ENCODE measurements around the gene STIM1. TPM values are rescaled to one million over a fixed set of nuclear protein-coding genes. Genes with fewer than 3 reads are reported as not detected.

The STIM1 gene
- total and polyA plus RNA-seq, 2 experiments from 2014 or later: 16.1 to 60.0 TPM

DNA sequence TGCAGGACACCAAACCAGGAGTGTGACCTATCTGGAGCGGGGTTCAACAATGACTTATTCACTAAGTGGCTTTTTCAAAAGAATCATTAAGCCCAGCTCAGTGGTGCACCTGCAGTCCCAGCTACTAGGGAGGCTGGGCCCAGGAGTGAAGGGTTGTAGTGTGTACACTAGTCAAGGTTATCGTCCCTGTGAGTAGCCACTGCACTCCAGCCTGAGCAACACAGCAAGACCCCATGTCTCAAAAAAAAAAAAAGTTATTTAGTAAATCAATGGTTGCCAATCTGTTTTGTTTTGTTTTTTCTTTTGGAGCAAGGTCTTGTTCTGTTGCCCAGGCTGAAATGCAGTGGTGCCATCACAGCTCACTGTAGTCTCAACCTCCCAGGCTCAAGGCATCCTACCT, 22.6 kb upstream of the STIM1 start:
- Histone ChIP-seq H3K4me1 (ENCODE audit: low read depth) (peaks cover 17% of the 10 kb centered on the region), H3K27me3 (no peaks in the 10 kb centered on the region), H3K4me3 (no peak overlapping the region), H3K27ac (no peak overlapping the region), H3K9me3 (ENCODE audit: low read depth) (no peaks in the 10 kb centered on the region), H3K36me3 (no peaks in the 10 kb centered on the region)
- DNase-seq (ENCODE audit: low read depth in 1 of 2, low spot score in 1 of 2): no peak
- TF ChIP-seq, protein P1, sequence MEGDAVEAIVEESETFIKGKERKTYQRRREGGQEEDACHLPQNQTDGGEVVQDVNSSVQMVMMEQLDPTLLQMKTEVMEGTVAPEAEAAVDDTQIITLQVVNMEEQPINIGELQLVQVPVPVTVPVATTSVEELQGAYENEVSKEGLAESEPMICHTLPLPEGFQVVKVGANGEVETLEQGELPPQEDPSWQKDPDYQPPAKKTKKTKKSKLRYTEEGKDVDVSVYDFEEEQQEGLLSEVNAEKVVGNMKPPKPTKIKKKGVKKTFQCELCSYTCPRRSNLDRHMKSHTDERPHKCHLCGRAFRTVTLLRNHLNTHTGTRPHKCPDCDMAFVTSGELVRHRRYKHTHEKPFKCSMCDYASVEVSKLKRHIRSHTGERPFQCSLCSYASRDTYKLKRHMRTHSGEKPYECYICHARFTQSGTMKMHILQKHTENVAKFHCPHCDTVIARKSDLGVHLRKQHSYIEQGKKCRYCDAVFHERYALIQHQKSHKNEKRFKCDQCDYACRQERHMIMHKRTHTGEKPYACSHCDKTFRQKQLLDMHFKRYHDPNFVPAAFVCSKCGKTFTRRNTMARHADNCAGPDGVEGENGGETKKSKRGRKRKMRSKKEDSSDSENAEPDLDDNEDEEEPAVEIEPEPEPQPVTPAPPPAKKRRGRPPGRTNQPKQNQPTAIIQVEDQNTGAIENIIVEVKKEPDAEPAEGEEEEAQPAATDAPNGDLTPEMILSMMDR (IDR thresholded peaks at IDR 0.05; ENCODE audit: low read depth, low read length): no peak

DNA sequence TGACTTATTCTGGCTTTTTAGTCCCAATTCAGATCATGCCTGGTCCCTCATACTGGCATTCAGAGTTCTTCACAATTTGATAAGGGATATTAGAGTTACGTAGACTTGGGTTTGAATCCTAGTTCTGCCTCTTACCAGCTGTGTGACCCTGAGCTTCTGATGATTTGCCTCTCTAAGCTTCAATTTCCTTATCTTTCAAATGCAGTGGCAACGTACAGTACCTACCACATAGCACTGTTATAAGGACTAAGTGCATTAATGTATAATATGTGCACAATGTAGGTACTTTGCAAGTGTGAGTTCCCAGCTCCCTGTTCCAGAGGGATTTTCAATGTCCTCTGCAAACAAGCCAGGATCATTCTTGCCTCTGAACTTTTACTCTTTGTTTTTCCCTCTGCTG, 22.0 kb upstream of the STIM1 start:
- no peaks in the 10 kb centered on the region for H3K36me3 ChIP-seq
- TF ChIP-seq, protein P1 (IDR thresholded peaks at IDR 0.05; ENCODE audit: low read depth, low read length): no peak

DNA sequence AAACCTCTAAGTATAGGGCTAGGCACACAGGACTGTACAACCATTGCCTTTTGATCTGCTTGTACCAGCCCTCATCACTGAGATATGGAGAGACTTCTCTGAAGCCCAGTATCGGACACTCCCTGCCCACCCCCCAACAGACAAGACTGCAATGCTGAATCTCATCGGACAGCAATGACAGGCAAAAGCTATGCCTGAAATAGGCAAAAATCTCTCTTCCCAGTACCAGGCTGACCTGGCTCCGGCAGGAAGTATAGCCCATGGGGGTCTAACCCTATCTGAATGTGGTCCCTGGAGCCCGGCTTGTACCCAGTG, 21.2 kb upstream of the STIM1 start:
- no peak for DNase-seq (ENCODE audit: low read depth in 1 of 2, low spot score in 1 of 2)
- Histone ChIP-seq H3K9me3 (ENCODE audit: low read depth) (no peaks in the 10 kb centered on the region), H3K27ac (no peak overlapping the region), H3K4me3 (no peak overlapping the region), H3K36me3 (no peaks in the 10 kb centered on the region), H3K4me1 (ENCODE audit: low read depth) (peaks cover 17% of the 10 kb centered on the region), H3K27me3 (no peaks in the 10 kb centered on the region)
- TF ChIP-seq, protein P1 (IDR thresholded peaks at IDR 0.05; ENCODE audit: low read depth, low read length): no peak

More for the DNA sequence above, 22.0 kb upstream of the STIM1 start:
- Histone ChIP-seq H3K27ac (no peak overlapping the region), H3K4me3 (no peak overlapping the region), H3K27me3 (no peaks in the 10 kb centered on the region), H3K4me1 (ENCODE audit: low read depth) (peaks cover 17% of the 10 kb centered on the region), H3K9me3 (ENCODE audit: low read depth) (no peaks in the 10 kb centered on the region)
- no peak for DNase-seq (ENCODE audit: low read depth in 1 of 2, low spot score in 1 of 2)

DNA sequence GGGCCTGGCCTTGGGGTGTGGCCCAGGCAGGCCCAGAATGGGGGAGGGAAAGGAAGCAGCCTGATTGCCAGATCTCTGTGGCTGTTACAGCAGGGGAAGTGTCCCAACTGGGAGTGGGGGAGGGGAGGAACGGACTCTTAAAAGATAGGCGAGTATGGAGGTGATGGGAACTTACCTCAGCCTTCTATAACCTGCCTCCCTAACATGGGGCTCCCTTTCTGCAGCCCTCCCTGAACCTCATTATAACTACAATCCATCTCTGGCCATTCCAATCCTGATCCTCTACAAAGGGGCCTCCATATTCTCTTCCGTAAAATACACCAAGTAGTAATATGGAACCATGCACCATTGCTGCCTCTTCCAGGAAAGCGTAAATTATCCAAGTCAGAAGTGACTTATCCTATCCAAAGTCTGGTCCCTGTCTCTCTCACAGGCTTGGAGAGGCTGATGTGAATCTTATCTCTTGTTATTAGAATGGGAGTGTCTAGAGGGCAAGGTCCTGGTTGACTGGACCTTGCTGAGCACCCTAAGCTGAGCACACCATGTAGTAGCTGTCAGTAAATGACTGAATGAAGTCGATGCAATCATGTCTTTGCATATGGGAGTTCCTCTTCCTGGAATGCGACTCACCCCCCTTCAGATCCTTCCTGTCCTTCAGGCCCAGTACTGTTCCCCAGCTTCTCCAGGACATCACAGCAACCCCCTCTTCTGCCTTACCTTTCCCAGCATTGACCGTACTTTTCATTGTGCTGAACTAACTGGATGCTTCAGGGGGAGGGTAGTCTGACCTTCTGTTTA, 20.6 kb upstream of the STIM1 start:
- peaks cover 17% of the 10 kb centered on the region for H3K4me1 ChIP-seq (ENCODE audit: low read depth)
- no peaks in the 10 kb centered on the region for H3K27me3 ChIP-seq
- H3K27ac ChIP-seq: no peak overlapping the region
- H3K36me3 ChIP-seq: no peaks in the 10 kb centered on the region
- DNase-seq (ENCODE audit: low read depth in 1 of 2, low spot score in 1 of 2): peak in 1 of 2 donors; percentile 57
- no peaks in the 10 kb centered on the region for H3K9me3 ChIP-seq (ENCODE audit: low read depth)
- TF ChIP-seq, protein P1 (IDR thresholded peaks at IDR 0.05; ENCODE audit: low read depth, low read length): no peak
- no peak overlapping the region for H3K4me3 ChIP-seq

DNA sequence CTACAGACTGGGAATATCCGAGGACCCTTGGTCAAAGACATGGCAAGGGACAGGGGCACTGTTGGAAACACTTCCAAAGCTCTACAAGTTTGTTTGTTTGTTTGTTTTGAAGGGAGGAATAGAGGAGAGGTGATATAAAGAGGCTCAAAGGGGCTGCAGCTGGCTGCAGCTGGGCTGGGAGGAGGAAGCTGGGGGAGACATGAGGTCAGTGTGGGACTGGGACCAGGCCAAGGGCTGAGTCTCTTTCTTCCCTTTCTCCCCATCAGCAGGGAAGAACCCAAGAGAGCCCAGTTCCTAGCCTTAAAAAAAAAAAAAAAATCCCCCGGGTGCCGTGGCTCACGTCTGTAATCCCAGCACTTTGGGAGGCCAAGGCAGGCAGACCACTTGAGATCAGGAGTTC, 19.7 kb upstream of the STIM1 start:
- no peaks in the 10 kb centered on the region for H3K36me3 ChIP-seq
- no peaks in the 10 kb centered on the region for H3K9me3 ChIP-seq (ENCODE audit: low read depth)
- TF ChIP-seq, protein P1 (IDR thresholded peaks at IDR 0.05; ENCODE audit: low read depth, low read length): no peak
- H3K27ac ChIP-seq: no peak overlapping the region
- no peaks in the 10 kb centered on the region for H3K27me3 ChIP-seq
- DNase-seq (ENCODE audit: low read depth in 1 of 2, low spot score in 1 of 2): no peak
- peaks cover 17% of the 10 kb centered on the region for H3K4me1 ChIP-seq (ENCODE audit: low read depth)
- H3K4me3 ChIP-seq: no peak overlapping the region

Measured in cardiac muscle cell (in vitro differentiated cells and primary cell).